HFFc6 (cell line): Measurements from ENCODE around the gene NUCKS1. TPM values are rescaled to one million over a fixed set of nuclear protein-coding genes. Genes with fewer than 3 reads are reported as not detected.

ENCODE experiments used
- DNase-seq: peaks from one replicate; pipeline ENCODE4 v3.0.0-alpha.2; 2018
- H3K27ac Mint-ChIP-seq: 2 replicates; pipeline ENCODE4 v1.8.0; 2020; ENCODE audit warnings: mild to moderate bottlenecking, mixed read lengths
- H3K27me3 Mint-ChIP-seq: 2 replicates; pipeline ENCODE4 v1.8.0; 2021; ENCODE audit warnings: mild to moderate bottlenecking, moderate library complexity, mixed read lengths; ENCODE audit not compliant: insufficient read depth
- H3K36me3 Mint-ChIP-seq: 2 replicates; pipeline ENCODE4 v1.8.0; 2021; ENCODE audit warnings: low read depth, mixed read lengths
- H3K4me1 Mint-ChIP-seq: 2 replicates; pipeline ENCODE4 v1.8.0; 2020; ENCODE audit warnings: low read depth, mixed read lengths
- H3K4me3 Mint-ChIP-seq: 2 replicates; pipeline ENCODE4 v1.8.0; 2020; ENCODE audit warnings: mild to moderate bottlenecking, moderate library complexity, mixed read lengths
- H3K9me3 Mint-ChIP-seq: 2 replicates; pipeline ENCODE4 v1.8.0; 2020; ENCODE audit warnings: mild to moderate bottlenecking, mixed read lengths
- CTCF ChIP-seq: fragments of 200-600 bp; sonication (generic); IDR thresholded peaks from 2 replicates; pipeline ENCODE4 v1.5.0; 2021; ENCODE audit warnings: antibody characterized with exemption, mild to moderate bottlenecking
- total RNA-seq, 6 experiments: library from RNA; stranded (reverse); fragmentation: NEBNext Ultra II Directional; extraction: Animal tissue kit (Norgen Biotek cat#: 25700); gene quantifications; 2 replicates in 1 of 6; 3 replicates in 5 of 6; pipeline ENCODE4 v1.2.3, GENCODE V29; 2021

NUCKS1 gene
- total RNA-seq, 6 experiments from 2014 or later, result 187 to 259 (median 222) TPM

DNA sequence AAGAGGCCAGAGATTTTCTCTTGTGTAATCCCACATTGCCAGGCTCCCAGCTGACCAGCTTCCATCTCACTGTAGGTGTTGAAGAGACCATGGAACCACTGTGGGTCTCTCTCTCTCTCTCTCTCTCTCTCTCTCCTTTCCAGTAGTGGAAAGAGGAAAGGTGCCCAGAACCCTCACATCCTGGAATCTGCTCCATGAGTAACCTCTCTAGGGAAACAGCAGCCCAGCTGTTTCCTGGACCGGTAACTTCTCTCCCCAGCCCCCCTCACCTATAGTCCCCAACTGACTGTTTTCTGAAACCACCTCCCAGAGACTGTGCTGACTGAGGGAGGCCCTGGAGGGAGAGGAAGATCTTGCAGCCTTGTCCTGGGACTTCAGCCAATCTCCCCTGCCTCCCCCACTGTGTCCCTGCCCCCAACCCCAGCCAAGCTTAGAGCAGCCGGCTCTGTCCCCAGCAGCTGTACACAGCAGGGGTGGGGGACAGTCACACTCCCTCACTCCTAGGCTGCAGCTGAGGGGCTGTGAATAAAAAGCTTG is 49.0 kb downstream of the NUCKS1 start:
- Mint-ChIP-seq H3K27ac (no peak overlapping the region), H3K36me3 (peaks cover 10% of the 10 kb centered on the region), H3K4me1 (no peaks in the 10 kb centered on the region), H3K9me3 (no peaks in the 10 kb centered on the region), H3K4me3 (no peak overlapping the region), H3K27me3 (peaks cover 2% of the 10 kb centered on the region; the same call in 1 of the 2 replicates)
- no peak for TF ChIP-seq CTCF
- DNase-seq, result no peak

DNA sequence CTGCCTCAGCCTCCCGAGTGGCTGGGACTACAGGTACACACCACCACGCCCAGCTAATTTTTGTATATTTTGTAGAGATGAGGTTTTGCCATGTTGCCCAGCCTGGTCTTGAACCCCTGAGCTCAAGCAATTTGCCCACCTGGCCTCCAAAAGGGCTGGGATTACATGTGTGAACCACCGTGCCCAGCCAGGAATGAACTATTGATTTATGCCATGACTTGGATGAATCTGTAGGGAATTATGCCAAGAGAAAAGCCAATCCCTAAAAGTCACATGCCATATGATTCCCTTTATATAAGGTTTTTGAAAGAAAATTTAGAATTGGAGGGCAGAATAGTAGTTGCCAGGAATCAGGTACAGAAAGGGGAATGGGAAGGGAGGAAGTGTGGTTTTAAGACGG is 50.6 kb downstream of the NUCKS1 start:
- peaks cover 10% of the 10 kb centered on the region for H3K36me3 Mint-ChIP-seq
- DNase-seq, result no peak
- peaks cover 2% of the 10 kb centered on the region; the same call in 1 of the 2 replicates for H3K27me3 Mint-ChIP-seq
- no peaks in the 10 kb centered on the region for H3K4me1 Mint-ChIP-seq
- no peak overlapping the region for H3K4me3 Mint-ChIP-seq
- H3K27ac Mint-ChIP-seq, result no peak overlapping the region
- no peaks in the 10 kb centered on the region for H3K9me3 Mint-ChIP-seq
- TF ChIP-seq CTCF, result no peak

DNA sequence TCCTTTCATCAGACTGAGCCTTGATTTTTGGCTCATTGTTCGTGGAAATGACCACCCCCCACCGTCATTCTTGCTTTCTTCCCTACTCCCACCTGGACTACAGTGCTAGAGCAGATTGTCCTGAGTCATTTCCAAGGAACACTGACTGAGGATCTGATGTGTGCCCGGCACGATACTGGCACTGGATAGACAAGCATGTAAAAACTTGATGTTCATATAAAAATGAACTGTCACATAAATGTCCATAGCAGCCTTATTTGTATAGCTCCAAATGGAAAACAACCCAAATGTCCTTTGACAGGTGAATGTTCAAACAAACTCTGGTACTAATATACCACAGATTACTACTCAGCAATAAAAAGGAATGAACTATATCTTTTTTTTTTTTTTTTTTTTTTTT is 51.1 kb downstream of the NUCKS1 start:
- H3K9me3 Mint-ChIP-seq, result no peaks in the 10 kb centered on the region
- peaks cover 2% of the 10 kb centered on the region; the same call in 1 of the 2 replicates for H3K27me3 Mint-ChIP-seq
- H3K4me1 Mint-ChIP-seq, result no peaks in the 10 kb centered on the region
- TF ChIP-seq CTCF, result no peak
- DNase-seq, result no peak
- peaks cover 10% of the 10 kb centered on the region for H3K36me3 Mint-ChIP-seq
- no peak overlapping the region for H3K4me3 Mint-ChIP-seq
- no peak overlapping the region for H3K27ac Mint-ChIP-seq

- TF ChIP-seq CTCF, result no peak
- Mint-ChIP-seq H3K27ac (no peak overlapping the region), H3K4me3 (no peak overlapping the region), H3K9me3 (no peaks in the 10 kb centered on the region), H3K4me1 (no peaks in the 10 kb centered on the region), H3K36me3 (no peaks in the 10 kb centered on the region), H3K27me3 (peaks cover 2% of the 10 kb centered on the region)
- no peak for DNase-seq
Measured at GRCh38 chr1:205693421-205693991, 56.5 kb downstream of the NUCKS1 start.

DNA sequence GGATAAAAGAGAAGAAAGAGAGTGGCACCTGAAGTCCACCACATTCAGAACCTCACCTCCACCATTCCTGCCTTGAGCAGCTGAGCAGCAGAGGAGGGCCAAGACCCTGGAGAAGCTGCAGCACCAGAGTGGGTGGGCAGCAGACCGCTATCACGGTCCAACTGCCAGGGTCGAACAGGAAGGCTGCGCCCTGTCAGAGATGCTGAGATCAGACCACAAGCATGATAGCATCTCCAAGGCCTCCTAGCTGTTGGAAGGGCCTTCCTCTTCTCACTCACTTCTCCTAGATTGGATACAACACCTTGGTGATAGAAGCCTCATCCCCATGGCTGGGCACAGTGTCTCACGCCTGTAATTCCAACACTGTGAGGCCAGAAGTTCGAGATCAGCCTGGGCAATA is 57.6 kb downstream of the NUCKS1 start:
- H3K4me1 Mint-ChIP-seq, result no peaks in the 10 kb centered on the region

More for the DNA sequence above, 57.6 kb downstream of the NUCKS1 start:
- Mint-ChIP-seq H3K9me3 (no peaks in the 10 kb centered on the region), H3K36me3 (no peaks in the 10 kb centered on the region), H3K27me3 (peaks cover 4% of the 10 kb centered on the region), H3K4me3 (no peak overlapping the region), H3K27ac (no peak overlapping the region)
- no peak for TF ChIP-seq CTCF
- no peak for DNase-seq
